Transverse colon (tissue), 4 donors: ENCODE data around the gene FOXG1. TPM values are rescaled to one million over a fixed set of nuclear protein-coding genes. Genes with fewer than 3 reads are reported as not detected.

Source experiments
- DNase-seq: peaks from one replicate; pipeline ENCODE4 v3.0.0-alpha.2; 2019
- H3K27ac ChIP-seq, 4 donors: fragments of 200-600 bp; sonication (generic); 2 replicates each; pipeline ENCODE4 v1.5.1; 2016 to 2018; ENCODE audit warnings: inconsistent platforms in 4 of 4
- H3K27me3 ChIP-seq: fragments of 200-600 bp; sonication (generic); 2 replicates; pipeline ENCODE4 v1.5.1; 2017; ENCODE audit warnings: inconsistent platforms
- H3K36me3 ChIP-seq, 4 donors: fragments of 200-600 bp; sonication (generic); 2 replicates each; pipeline ENCODE4 v1.5.1; 2017 to 2019; ENCODE audit warnings: inconsistent platforms in 4 of 4
- H3K4me1 ChIP-seq, 4 donors: fragments of 200-600 bp; sonication (generic); 2 replicates each; pipeline ENCODE4 v1.5.1; 2017 to 2020; ENCODE audit warnings: inconsistent platforms in 4 of 4
- H3K4me3 ChIP-seq, 4 donors: fragments of 200-600 bp; sonication (generic); 1 replicate in 1 of 4; 2 replicates in 3 of 4; pipeline versions ENCODE4 v1.5.1 to v1.6.1; 2017 to 2019; ENCODE audit warnings: inconsistent platforms in 4 of 4
- H3K9me3 ChIP-seq, 2 donors: fragments of 200-600 bp; sonication (generic); 2 replicates each; pipeline ENCODE4 v1.5.1; 2017 to 2019; ENCODE audit warnings: inconsistent platforms in 2 of 2
- EP300 ChIP-seq: sonication (generic); formaldehyde crosslinking; IDR thresholded peaks from one replicate; pipeline ENCODE4 v1.6.1; 2017; ENCODE audit warnings: antibody characterized with exemption, low read depth
- POLR2A ChIP-seq: fragments of 450-650 bp; IDR thresholded peaks from one replicate; pipeline ENCODE4 v1.6.1; 2016; ENCODE audit warnings: antibody characterized with exemption, mild to moderate bottlenecking, moderate library complexity
- POLR2AphosphoS5 ChIP-seq, 3 donors: sonication (generic); formaldehyde crosslinking; IDR thresholded peaks; one replicate each; pipeline ENCODE4 v1.6.1; 2016; ENCODE audit warnings: antibody characterized with exemption in 3 of 3
- WGBS, 2 donors: methylation state at CpG; one replicate each; pipeline ENCODE4 v1.1.5; 2018; ENCODE audit warnings: low coverage in 1 of 2; 5-methylcytosine and 5-hydroxymethylcytosine counted together
- in situ Hi-C, 4 donors: fragments of 200-750 bp; cut with MboI; loops; one replicate each; pipeline versions ENCODE4 v1.15.0 to v1.15.1; 2017; ENCODE audit warnings: low sequenced_read_pairs in 3 of 4, low pct_ligation_motif_present in 1 of 4, low pct_unique_long_range_greater_than_20kb in 1 of 4
- intact Hi-C: fragments of 100-400 bp; cut with DNase I; formaldehyde crosslinking; loops from one replicate; pipeline ENCODE4 v1.15.1; 2023; ENCODE audit warnings: low total_unique reads
- total RNA-seq, 4 donors: library from RNA; depleted of rRNA; stranded (reverse); fragments of >200 nt; gene quantifications; one replicate each; pipeline ENCODE4 v1.1.0, GENCODE V29; 2016
- TF ChIP-seq, protein P1 (sequence below), 5 experiments: fragments of 200-600 bp in 3 of 5; fragments of 450-650 bp in 2 of 5; sonication (generic) in 3 of 5; IDR thresholded peaks; 1 replicate in 2 of 5; 2 replicates in 3 of 5; pipeline ENCODE4 v1.5.1; 2016 to 2017; ENCODE audit warnings: antibody characterized with exemption in 5 of 5, inconsistent platforms in 3 of 5, mild to moderate bottlenecking in 2 of 5, moderate library complexity in 1 of 5

FOXG1 gene
- total RNA-seq, 4 donors from 2014 or later: not detected

DNA sequence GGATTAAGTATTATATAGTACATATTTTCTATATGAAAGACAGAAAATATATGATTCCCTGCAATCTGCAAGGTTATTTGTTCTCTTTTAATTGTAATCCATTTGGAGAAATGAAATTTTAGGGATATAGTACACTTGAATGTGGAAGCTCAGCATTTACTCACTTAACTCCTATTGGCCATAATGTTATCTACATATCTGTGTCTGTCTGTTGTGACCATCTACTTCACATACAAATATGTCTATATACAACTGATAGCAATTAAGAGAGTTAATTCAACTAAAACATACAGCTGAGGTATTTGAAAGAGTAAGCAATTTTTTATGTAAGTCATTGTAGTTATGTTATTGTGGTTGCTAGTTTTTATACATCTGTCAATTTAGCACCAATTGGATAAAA is 12.9 kb downstream of the FOXG1 start:
- H3K36me3 ChIP-seq: no peaks in the 10 kb centered on the region
- intact Hi-C loops (no loop called here), in situ Hi-C loops (no loop called here)
- H3K4me1 ChIP-seq: no peaks in the 10 kb centered on the region
- no peak for DNase-seq
- no peak overlapping the region for H3K4me3 ChIP-seq
- TF ChIP-seq POLR2A (no peak), EP300 (no peak), POLR2AphosphoS5 (IDR thresholded peaks at IDR 0.05) (no peak)
- TF ChIP-seq, protein P1, sequence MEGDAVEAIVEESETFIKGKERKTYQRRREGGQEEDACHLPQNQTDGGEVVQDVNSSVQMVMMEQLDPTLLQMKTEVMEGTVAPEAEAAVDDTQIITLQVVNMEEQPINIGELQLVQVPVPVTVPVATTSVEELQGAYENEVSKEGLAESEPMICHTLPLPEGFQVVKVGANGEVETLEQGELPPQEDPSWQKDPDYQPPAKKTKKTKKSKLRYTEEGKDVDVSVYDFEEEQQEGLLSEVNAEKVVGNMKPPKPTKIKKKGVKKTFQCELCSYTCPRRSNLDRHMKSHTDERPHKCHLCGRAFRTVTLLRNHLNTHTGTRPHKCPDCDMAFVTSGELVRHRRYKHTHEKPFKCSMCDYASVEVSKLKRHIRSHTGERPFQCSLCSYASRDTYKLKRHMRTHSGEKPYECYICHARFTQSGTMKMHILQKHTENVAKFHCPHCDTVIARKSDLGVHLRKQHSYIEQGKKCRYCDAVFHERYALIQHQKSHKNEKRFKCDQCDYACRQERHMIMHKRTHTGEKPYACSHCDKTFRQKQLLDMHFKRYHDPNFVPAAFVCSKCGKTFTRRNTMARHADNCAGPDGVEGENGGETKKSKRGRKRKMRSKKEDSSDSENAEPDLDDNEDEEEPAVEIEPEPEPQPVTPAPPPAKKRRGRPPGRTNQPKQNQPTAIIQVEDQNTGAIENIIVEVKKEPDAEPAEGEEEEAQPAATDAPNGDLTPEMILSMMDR (IDR thresholded peaks at IDR 0.05): no peak
- peaks cover 100% of the 10 kb centered on the region for H3K27me3 ChIP-seq
- H3K9me3 ChIP-seq: no peaks in the 10 kb centered on the region
- no peak overlapping the region for H3K27ac ChIP-seq

DNA sequence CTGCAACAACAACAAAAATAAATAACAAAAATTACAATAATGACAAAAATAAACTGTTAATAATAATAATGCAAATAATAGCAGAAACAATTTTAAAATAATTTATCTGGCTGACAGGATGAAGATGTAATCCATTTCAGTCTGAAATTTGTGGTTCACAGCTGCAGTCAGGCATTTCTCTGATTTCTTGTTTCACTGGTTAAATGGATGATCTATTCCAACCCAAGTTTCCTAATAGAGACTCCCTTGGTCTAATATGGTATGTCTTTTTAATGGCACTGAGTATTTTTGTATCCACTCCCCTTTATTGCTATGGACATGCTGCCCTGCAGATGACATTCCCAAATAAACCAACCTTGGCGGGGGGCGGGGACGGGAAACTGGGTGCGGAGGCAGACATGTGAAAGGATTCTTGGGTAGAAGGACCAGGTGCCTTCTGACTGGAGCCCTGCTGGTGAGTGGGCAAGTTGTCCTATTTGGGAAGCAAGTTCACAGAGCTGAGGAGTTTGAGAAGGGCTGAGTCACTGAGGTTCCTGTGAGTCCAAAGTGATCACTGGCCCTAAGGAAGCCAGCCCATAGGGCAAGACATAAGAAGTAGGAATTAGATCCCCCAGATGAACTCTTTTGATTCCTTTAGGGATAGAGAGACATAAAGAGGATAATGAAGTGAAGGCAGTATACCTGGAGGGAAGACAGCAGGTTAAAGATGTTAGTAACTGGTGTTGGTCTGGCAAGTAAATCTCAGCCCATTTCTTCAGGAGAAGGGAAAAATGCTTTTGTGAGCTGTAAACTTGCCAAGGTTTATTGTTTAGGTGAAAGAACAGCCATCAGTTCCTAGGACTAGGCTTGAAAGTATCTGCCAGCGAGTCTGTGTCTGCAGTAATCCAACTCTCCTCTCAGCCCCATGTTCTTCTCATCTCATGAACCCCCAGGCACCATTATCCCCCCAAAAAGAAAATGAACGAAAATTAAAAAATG is 14.5 kb downstream of the FOXG1 start:
- no peaks in the 10 kb centered on the region for H3K9me3 ChIP-seq
- intact Hi-C loops (no loop called here), in situ Hi-C loops (no loop called here)
- no peak overlapping the region for H3K27ac ChIP-seq
- peaks cover 0 to 10% (median 3%) of the 10 kb centered on the region in 4 donors for H3K4me1 ChIP-seq
- 7% methylated on average over 6 of the region's 6 CpGs; no CpG with 5 or more reads in 1 of the 2 donors for WGBS, 2 donors
- TF ChIP-seq POLR2AphosphoS5 (IDR thresholded peaks at IDR 0.05): no peak
- no peak overlapping the region for H3K4me3 ChIP-seq
- H3K27me3 ChIP-seq: peaks cover 100% of the 10 kb centered on the region
- no peak for DNase-seq
- H3K36me3 ChIP-seq: no peaks in the 10 kb centered on the region

DNA sequence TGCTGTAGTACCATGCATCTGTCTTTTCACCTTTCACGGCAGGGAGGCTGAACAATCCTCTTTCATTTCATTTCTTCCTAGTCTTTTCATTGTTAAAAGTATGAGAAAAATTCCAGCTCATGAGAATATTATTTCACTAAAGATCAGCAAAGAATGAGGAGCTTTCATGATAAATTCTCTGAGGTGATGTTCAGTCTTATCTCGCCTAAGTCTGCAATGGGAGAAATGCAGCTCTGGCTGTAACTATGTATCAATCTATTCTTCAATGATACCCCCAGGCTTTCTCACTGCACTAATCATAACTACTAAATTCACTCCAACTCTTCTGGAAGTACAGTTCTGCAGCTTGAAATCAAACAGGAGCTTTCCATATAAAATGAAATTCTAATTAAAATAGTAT is 15.7 kb downstream of the FOXG1 start:
- WGBS, 2 donors: 15 to 29% methylated on average over 2 of the region's 2 CpGs
- Histone ChIP-seq H3K27me3 (peaks cover 92% of the 10 kb centered on the region), H3K36me3 (no peaks in the 10 kb centered on the region), H3K27ac (no peak overlapping the region), H3K4me1 (peaks cover 0 to 10% (median 3%) of the 10 kb centered on the region in 4 donors), H3K4me3 (no peak overlapping the region), H3K9me3 (no peaks in the 10 kb centered on the region)
- no peak for DNase-seq
- intact Hi-C loops: no loop called here
- TF ChIP-seq POLR2A (no peak), POLR2AphosphoS5 (IDR thresholded peaks at IDR 0.05) (no peak), EP300 (no peak)
- TF ChIP-seq, protein P1 (IDR thresholded peaks at IDR 0.05): no peak
- in situ Hi-C loops: no loop called here

DNA sequence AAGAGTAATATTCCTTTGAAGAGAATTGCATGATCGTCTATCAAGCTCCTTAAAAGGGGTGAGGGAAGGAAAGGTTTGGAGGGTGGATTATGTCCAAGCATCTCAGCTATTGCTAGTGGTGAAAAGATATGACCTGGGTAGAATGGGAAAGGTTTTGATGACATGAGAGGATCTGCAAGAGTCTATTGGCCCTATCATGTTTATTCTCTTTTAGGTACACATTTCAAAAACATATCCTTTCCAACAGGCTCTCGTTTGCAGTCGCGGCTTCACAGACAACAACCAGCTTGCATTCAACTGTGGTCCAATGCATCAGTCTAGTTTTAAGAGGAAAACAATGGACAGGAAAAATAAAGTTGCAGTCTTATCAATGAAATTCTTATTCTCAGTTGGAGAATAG is 17.1 kb downstream of the FOXG1 start:
- Histone ChIP-seq H3K36me3 (no peaks in the 10 kb centered on the region), H3K9me3 (no peaks in the 10 kb centered on the region), H3K27ac (no peak overlapping the region), H3K4me3 (no peak overlapping the region), H3K4me1 (peaks cover 0 to 10% (median 3%) of the 10 kb centered on the region in 4 donors), H3K27me3 (peaks cover 78% of the 10 kb centered on the region)
- DNase-seq: no peak
- TF ChIP-seq, protein P1 (IDR thresholded peaks at IDR 0.05): no peak
- TF ChIP-seq POLR2A (no peak), EP300 (no peak), POLR2AphosphoS5 (IDR thresholded peaks at IDR 0.05) (no peak)
- 0 to 19% methylated on average over 1 to 4 of the region's 4 CpGs for WGBS, 2 donors
- in situ Hi-C loops (no loop called here), intact Hi-C loops (no loop called here)
